Liver (tissue), 3 donors: ENCODE data around the gene WNT2B.

Experiments
- FOXA1 ChIP-seq: IDR thresholded peaks from 2 replicates; pipeline ENCODE4 v1.6.1; 2016; ENCODE audit warnings: antibody characterized with exemption
- GABPA ChIP-seq, 2 donors: IDR thresholded peaks in 1 of 2; conservative IDR thresholded peaks in 1 of 2; 2 replicates each; pipeline ENCODE4 v1.6.1; 2016; ENCODE audit warnings: antibody characterized with exemption in 2 of 2, mild to moderate bottlenecking in 1 of 2, moderate library complexity in 1 of 2
- RXRA ChIP-seq, 2 donors: IDR thresholded peaks; 2 replicates each; pipeline ENCODE4 v1.6.1; 2017 to 2018; ENCODE audit warnings: antibody characterized with exemption in 2 of 2, mild to moderate bottlenecking in 1 of 2
- YY1 ChIP-seq: IDR thresholded peaks from 2 replicates; pipeline ENCODE4 v1.6.1; 2016; ENCODE audit warnings: antibody characterized with exemption, mild to moderate bottlenecking
- TF ChIP-seq, protein P1 (sequence below): IDR thresholded peaks from 2 replicates; pipeline ENCODE4 v1.6.1; 2016; ENCODE audit warnings: antibody characterized with exemption
- TF ChIP-seq, protein P2 (sequence below): fragments of 150-350 bp; IDR thresholded peaks from 2 replicates; pipeline ENCODE4 v1.5.1; 2017; ENCODE audit warnings: improper control_type of control experiment, low read depth, low read length; ENCODE audit not compliant: missing input control
- TF ChIP-seq, protein P3 (sequence below): IDR thresholded peaks from 2 replicates; pipeline ENCODE4 v1.6.1; 2016; ENCODE audit warnings: antibody characterized with exemption
- TF ChIP-seq, protein P4 (sequence below): IDR thresholded peaks from 2 replicates; pipeline ENCODE4 v1.6.1; 2016; ENCODE audit warnings: antibody characterized with exemption
- donor health status: healthy.
- donor health status: healthy.

DNA sequence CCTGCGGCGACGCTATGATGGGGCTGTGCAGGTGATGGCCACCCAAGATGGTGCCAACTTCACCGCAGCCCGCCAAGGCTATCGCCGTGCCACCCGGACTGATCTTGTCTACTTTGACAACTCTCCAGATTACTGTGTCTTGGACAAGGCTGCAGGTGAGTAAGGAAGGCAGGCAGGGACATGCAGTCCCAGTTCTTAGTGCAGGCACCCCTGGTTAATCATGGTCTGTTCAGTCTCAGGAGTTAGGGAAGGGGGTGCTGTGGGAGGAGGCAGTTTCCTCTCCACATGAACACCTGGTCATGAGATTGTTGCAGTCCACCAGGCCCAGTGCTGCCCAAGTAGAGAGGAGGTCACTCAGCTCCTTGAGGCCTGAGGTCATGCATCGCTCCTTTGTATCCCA, 8.5 kb downstream of the WNT2B start:
- TF ChIP-seq GABPA (IDR thresholded peaks at IDR 0.05 in 1 of 2, conservative IDR thresholded peaks at IDR 0.05 in 1 of 2), result no peak
- no peak for TF ChIP-seq YY1
- TF ChIP-seq, protein P1, sequence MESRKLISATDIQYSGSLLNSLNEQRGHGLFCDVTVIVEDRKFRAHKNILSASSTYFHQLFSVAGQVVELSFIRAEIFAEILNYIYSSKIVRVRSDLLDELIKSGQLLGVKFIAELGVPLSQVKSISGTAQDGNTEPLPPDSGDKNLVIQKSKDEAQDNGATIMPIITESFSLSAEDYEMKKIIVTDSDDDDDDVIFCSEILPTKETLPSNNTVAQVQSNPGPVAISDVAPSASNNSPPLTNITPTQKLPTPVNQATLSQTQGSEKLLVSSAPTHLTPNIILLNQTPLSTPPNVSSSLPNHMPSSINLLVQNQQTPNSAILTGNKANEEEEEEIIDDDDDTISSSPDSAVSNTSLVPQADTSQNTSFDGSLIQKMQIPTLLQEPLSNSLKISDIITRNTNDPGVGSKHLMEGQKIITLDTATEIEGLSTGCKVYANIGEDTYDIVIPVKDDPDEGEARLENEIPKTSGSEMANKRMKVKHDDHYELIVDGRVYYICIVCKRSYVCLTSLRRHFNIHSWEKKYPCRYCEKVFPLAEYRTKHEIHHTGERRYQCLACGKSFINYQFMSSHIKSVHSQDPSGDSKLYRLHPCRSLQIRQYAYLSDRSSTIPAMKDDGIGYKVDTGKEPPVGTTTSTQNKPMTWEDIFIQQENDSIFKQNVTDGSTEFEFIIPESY, result no peak
- TF ChIP-seq, protein P2, sequence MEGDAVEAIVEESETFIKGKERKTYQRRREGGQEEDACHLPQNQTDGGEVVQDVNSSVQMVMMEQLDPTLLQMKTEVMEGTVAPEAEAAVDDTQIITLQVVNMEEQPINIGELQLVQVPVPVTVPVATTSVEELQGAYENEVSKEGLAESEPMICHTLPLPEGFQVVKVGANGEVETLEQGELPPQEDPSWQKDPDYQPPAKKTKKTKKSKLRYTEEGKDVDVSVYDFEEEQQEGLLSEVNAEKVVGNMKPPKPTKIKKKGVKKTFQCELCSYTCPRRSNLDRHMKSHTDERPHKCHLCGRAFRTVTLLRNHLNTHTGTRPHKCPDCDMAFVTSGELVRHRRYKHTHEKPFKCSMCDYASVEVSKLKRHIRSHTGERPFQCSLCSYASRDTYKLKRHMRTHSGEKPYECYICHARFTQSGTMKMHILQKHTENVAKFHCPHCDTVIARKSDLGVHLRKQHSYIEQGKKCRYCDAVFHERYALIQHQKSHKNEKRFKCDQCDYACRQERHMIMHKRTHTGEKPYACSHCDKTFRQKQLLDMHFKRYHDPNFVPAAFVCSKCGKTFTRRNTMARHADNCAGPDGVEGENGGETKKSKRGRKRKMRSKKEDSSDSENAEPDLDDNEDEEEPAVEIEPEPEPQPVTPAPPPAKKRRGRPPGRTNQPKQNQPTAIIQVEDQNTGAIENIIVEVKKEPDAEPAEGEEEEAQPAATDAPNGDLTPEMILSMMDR, result no peak
- TF ChIP-seq, protein P3, sequence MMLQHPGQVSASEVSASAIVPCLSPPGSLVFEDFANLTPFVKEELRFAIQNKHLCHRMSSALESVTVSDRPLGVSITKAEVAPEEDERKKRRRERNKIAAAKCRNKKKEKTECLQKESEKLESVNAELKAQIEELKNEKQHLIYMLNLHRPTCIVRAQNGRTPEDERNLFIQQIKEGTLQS, result no peak
- no peak for TF ChIP-seq FOXA1
- no peak for TF ChIP-seq RXRA (IDR thresholded peaks at IDR 0.05)
- TF ChIP-seq, protein P4, sequence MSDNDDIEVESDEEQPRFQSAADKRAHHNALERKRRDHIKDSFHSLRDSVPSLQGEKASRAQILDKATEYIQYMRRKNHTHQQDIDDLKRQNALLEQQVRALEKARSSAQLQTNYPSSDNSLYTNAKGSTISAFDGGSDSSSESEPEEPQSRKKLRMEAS, result no peak
